HepG2 (cell line): ENCODE results near the gene TRAP1. TPM values are rescaled to one million over a fixed set of nuclear protein-coding genes. Genes with fewer than 3 reads are reported as not detected.

ENCODE experiments used
- BRF2 ChIP-seq: sonication (generic); formaldehyde crosslinking; IDR thresholded peaks from 2 replicates; pipeline ENCODE4 v1.8.1; 2022; ENCODE audit warnings: mild to moderate bottlenecking, missing genetic modification reagents
- EEA1 ChIP-seq: sonication (generic); formaldehyde crosslinking; IDR thresholded peaks from 2 replicates; pipeline ENCODE4 v1.5.1; 2020; ENCODE audit warnings: mild to moderate bottlenecking, missing genetic modification reagents, borderline replicate concordance
- ELF3 ChIP-seq: IDR thresholded peaks from 2 replicates; pipeline ENCODE4 v1.6.1; 2016; ENCODE audit warnings: missing genetic modification reagents, missing compliant biosample characterization
- FOXC1 ChIP-seq: sonication (generic); formaldehyde crosslinking; IDR thresholded peaks from 2 replicates; pipeline ENCODE4 v1.8.0; 2022; ENCODE audit warnings: mild to moderate bottlenecking, missing genetic modification reagents, borderline replicate concordance
- FOXK2 ChIP-seq: fragments of 450-650 bp; IDR thresholded peaks from 2 replicates; pipeline ENCODE4 v1.6.1; 2016
- HHEX ChIP-seq: IDR thresholded peaks from 2 replicates; pipeline ENCODE4 v1.6.1; 2016; ENCODE audit warnings: control low read depth
- KDM3A ChIP-seq: IDR thresholded peaks from 2 replicates; pipeline ENCODE4 v1.6.1; 2018; ENCODE audit warnings: low read depth, missing compliant biosample characterization
- MTF2 ChIP-seq: sonication (generic); formaldehyde crosslinking; IDR thresholded peaks from 2 replicates; pipeline ENCODE4 v1.5.0; 2020; ENCODE audit warnings: missing genetic modification reagents, borderline replicate concordance
- PCBP1 ChIP-seq: fragments of 200-400 bp; formaldehyde crosslinking; IDR thresholded peaks from 2 replicates; pipeline ENCODE4 v1.6.1; 2017; ENCODE audit warnings: mild to moderate bottlenecking, low read depth, low read length, borderline replicate concordance
- PHF21A ChIP-seq: sonication (generic); formaldehyde crosslinking; IDR thresholded peaks from 2 replicates; pipeline ENCODE4 v1.5.0; 2020; ENCODE audit warnings: mild to moderate bottlenecking, missing genetic modification reagents
- RAD21 ChIP-seq: fragments of 450-650 bp; formaldehyde crosslinking; IDR thresholded peaks from 2 replicates; pipeline ENCODE4 v1.5.0; 2020; ENCODE audit warnings: mild to moderate bottlenecking
- RBM39 ChIP-seq: fragments of 200-400 bp; formaldehyde crosslinking; IDR thresholded peaks from one replicate; pipeline ENCODE4 v1.6.1; 2018; ENCODE audit warnings: antibody characterized with exemption, mild to moderate bottlenecking, low read depth, low read length; ENCODE audit not compliant: poor library complexity, severe bottlenecking
- RFX5 ChIP-seq: IDR thresholded peaks from 2 replicates; pipeline ENCODE4 v1.6.1; 2011; ENCODE audit warnings: low read depth, low read length, improper control_type of control experiment
- RXRA ChIP-seq: sonication (generic); formaldehyde crosslinking; IDR thresholded peaks from 2 replicates; pipeline ENCODE4 v1.5.1; 2020; ENCODE audit warnings: missing genetic modification reagents
- SCMH1 ChIP-seq: sonication (generic); formaldehyde crosslinking; IDR thresholded peaks from 2 replicates; pipeline ENCODE4 v1.9.0; 2021; ENCODE audit warnings: missing genetic modification reagents, mild to moderate bottlenecking, borderline replicate concordance
- SETDB1 ChIP-seq: sonication (generic); formaldehyde crosslinking; IDR thresholded peaks from 2 replicates; pipeline ENCODE4 v1.5.1; 2020; ENCODE audit warnings: missing genetic modification reagents, mild to moderate bottlenecking, borderline replicate concordance
- SP140L ChIP-seq: sonication (generic); formaldehyde crosslinking; IDR thresholded peaks from 2 replicates; pipeline ENCODE4 v1.4.0; 2020; ENCODE audit warnings: missing genetic modification reagents, borderline replicate concordance
- SYNCRIP ChIP-seq: fragments of 200-400 bp; formaldehyde crosslinking; IDR thresholded peaks from 2 replicates; pipeline ENCODE4 v1.6.1; 2018; ENCODE audit warnings: mild to moderate bottlenecking, low read depth, low read length; ENCODE audit not compliant: insufficient read depth
- TBL1XR1 ChIP-seq: fragments of 150-350 bp; IDR thresholded peaks from 2 replicates; pipeline ENCODE4 v1.6.1; 2014; ENCODE audit warnings: borderline replicate concordance, low read length; ENCODE audit not compliant: partially characterized antibody
- ZBTB1 ChIP-seq: sonication (generic); formaldehyde crosslinking; IDR thresholded peaks from 2 replicates; pipeline ENCODE4 v1.4.0; 2020; ENCODE audit warnings: missing genetic modification reagents, borderline replicate concordance
- ZBTB38 ChIP-seq: sonication (generic); formaldehyde crosslinking; IDR thresholded peaks from 2 replicates; pipeline ENCODE4 v1.5.1; 2020; ENCODE audit warnings: mild to moderate bottlenecking, missing genetic modification reagents
- ZFP90 ChIP-seq: sonication (generic); formaldehyde crosslinking; IDR thresholded peaks from 2 replicates; pipeline ENCODE4 v1.8.0; 2022; ENCODE audit warnings: missing genetic modification reagents, mild to moderate bottlenecking, inconsistent platforms, borderline replicate concordance
- ZNF143 ChIP-seq: sonication (generic); formaldehyde crosslinking; IDR thresholded peaks from 2 replicates; pipeline ENCODE4 v1.4.0; 2020; ENCODE audit warnings: missing genetic modification reagents
- ZNF253 ChIP-seq: sonication (generic); formaldehyde crosslinking; IDR thresholded peaks from 2 replicates; pipeline ENCODE4 v1.8.0; 2022; ENCODE audit warnings: mild to moderate bottlenecking, missing genetic modification reagents, borderline replicate concordance
- ZNF333 ChIP-seq: sonication (generic); formaldehyde crosslinking; IDR thresholded peaks from 2 replicates; pipeline ENCODE4 v1.4.0; 2020; ENCODE audit warnings: mild to moderate bottlenecking, missing genetic modification reagents, borderline replicate concordance
- ZNF468 ChIP-seq: sonication (generic); formaldehyde crosslinking; IDR thresholded peaks from 2 replicates; pipeline ENCODE4 v1.8.0; 2022; ENCODE audit warnings: mild to moderate bottlenecking, moderate library complexity, missing genetic modification reagents
- ZNF549 ChIP-seq: sonication (generic); formaldehyde crosslinking; IDR thresholded peaks from 2 replicates; pipeline ENCODE4 v1.5.0; 2020; ENCODE audit warnings: missing genetic modification reagents
- ZNF670 ChIP-seq: sonication (generic); formaldehyde crosslinking; IDR thresholded peaks from 2 replicates; pipeline ENCODE4 v1.8.0; 2022; ENCODE audit warnings: mild to moderate bottlenecking, missing genetic modification reagents, borderline replicate concordance
- ZNF772 ChIP-seq: sonication (generic); formaldehyde crosslinking; IDR thresholded peaks from 2 replicates; pipeline ENCODE4 v1.5.0; 2020; ENCODE audit warnings: mild to moderate bottlenecking, missing genetic modification reagents
- ZSCAN5A ChIP-seq: sonication (generic); formaldehyde crosslinking; IDR thresholded peaks from 2 replicates; pipeline ENCODE4 v1.8.0; 2022; ENCODE audit warnings: mild to moderate bottlenecking, missing genetic modification reagents, borderline replicate concordance
- polyA plus RNA-seq, 8 experiments: library from polyadenylated mRNA; depleted of rRNA in 3 of 8; stranded (reverse) in 7 of 8; unstranded in 1 of 8; fragments of >200 nt; fragmentation: Illumina TruSeq in 4 of 8; extraction: Trizol in 4 of 8; gene quantifications; 2 replicates each; pipeline versions ENCODE4 v1.2.1 to v1.2.3, GENCODE V29; 2011 to 2016; ENCODE audit warnings: low read depth in 4 of 8, missing spikeins in 1 of 8, mixed read lengths in 1 of 8; ENCODE audit not compliant: insufficient read depth in 1 of 8
- total RNA-seq, 5 experiments: library from RNA; depleted of rRNA; stranded (reverse); fragments of >200 nt; fragmentation: Illumina TruSeq; extraction: Trizol; gene quantifications; 2 replicates each; pipeline ENCODE4 v1.2.3, GENCODE V29; 2016; ENCODE audit warnings: low read depth in 1 of 5

TRAP1 gene
- total and polyA plus RNA-seq, 2 of the 13 experiments (the other 11 are each of a cell fraction or from before 2014, with no cell fraction given): 127 to 240 TPM

- no peak for TF ChIP-seq SETDB1 (CRISPR knock-in tag)
- TF ChIP-seq SP140L (CRISPR knock-in tag): peak; percentile 82; the same call in 1 of the 2 replicates
- TF ChIP-seq ZNF468 (CRISPR knock-in tag): no peak
- TF ChIP-seq MTF2: no peak
- TF ChIP-seq ZNF670 (CRISPR knock-in tag): 0 out of 2 replicates have a peak, but pooled peaks have one; percentile 71
- TF ChIP-seq RFX5: no peak
- 0 out of 2 replicates have a peak, but pooled peaks have one; percentile 17 for TF ChIP-seq ZNF333
- 0 out of 2 replicates have a peak, but pooled peaks have one; percentile 33 for TF ChIP-seq ZFP90
- TF ChIP-seq KDM3A (CRISPR knock-in tag): peak; percentile 95
- no peak for TF ChIP-seq RBM39
- 0 out of 2 replicates have a peak, but pooled peaks have one; percentile 51 for TF ChIP-seq ZSCAN5A (CRISPR knock-in tag)
- TF ChIP-seq ELF3 (CRISPR knock-in tag): peak; percentile 93
- TF ChIP-seq FOXK2: peak; percentile 86
- TF ChIP-seq ZNF772 (CRISPR knock-in tag): peak; percentile 95
- TF ChIP-seq SYNCRIP: no peak
- TF ChIP-seq RXRA: peak; percentile 95
- TF ChIP-seq HHEX (CRISPR knock-in tag): peak; percentile 77
- TF ChIP-seq ZBTB38: peak; percentile 95
- 0 out of 2 replicates have a peak, but pooled peaks have one; percentile 52 for TF ChIP-seq ZNF253 (CRISPR knock-in tag)
- TF ChIP-seq SCMH1 (CRISPR knock-in tag): no peak
- peak; percentile 100 for TF ChIP-seq PHF21A
- TF ChIP-seq FOXC1: peak; percentile 83; the same call in 1 of the 2 replicates
- TF ChIP-seq ZNF549 (CRISPR knock-in tag): no peak
- no peak for TF ChIP-seq ZBTB1 (CRISPR knock-in tag)
- TF ChIP-seq BRF2: peak; percentile 87
- TF ChIP-seq TBL1XR1: no peak
- TF ChIP-seq PCBP1: no peak
- TF ChIP-seq ZNF143 (CRISPR knock-in tag): no peak
- TF ChIP-seq EEA1: 0 out of 2 replicates have a peak, but pooled peaks have one; percentile 31
- TF ChIP-seq RAD21 (CRISPR knock-in tag): peak; percentile 52; the same call in 1 of the 2 replicates
These were observed 21.5 kb downstream of the TRAP1 start (continued) for GRCh38 chr16:3695610-3696369.
